RWPE1 (cell line): Measurements from ENCODE around the gene TFE3.
A peak's percentile ranks its signal among the peaks of the same experiment; 100 is the strongest.

Source experiments
- CTCF ChIA-PET: fragments of 350-600 bp; sonication (Branson Sonifier 250); formaldehyde crosslinking; extraction: SDS; loops from one replicate; lab custom pipeline; 2021; lab: Yijun Ruan, JAX
- POLR2A ChIA-PET: fragments of 400-600 bp; formaldehyde crosslinking; extraction: SDS; loops from one replicate; lab custom pipeline; 2020; ENCODE audit warnings: antibody characterized with exemption; ENCODE audit not compliant: low non-redundant PET; lab: Yijun Ruan, JAX
- DNase-seq: peaks from one replicate; pipeline ENCODE4 v3.0.0; 2012; ENCODE audit warnings: low spot score
- H3K27ac ChIP-seq: fragments of 450-650 bp; 2 replicates; pipeline ENCODE4 v1.5.1; 2017
- TF ChIP-seq, protein P1 (sequence below): fragments of 450-650 bp; conservative IDR thresholded peaks from 2 replicates; pipeline ENCODE4 v1.5.1; 2017; ENCODE audit warnings: low read depth, mild to moderate bottlenecking

Gene TFE3, protein sequence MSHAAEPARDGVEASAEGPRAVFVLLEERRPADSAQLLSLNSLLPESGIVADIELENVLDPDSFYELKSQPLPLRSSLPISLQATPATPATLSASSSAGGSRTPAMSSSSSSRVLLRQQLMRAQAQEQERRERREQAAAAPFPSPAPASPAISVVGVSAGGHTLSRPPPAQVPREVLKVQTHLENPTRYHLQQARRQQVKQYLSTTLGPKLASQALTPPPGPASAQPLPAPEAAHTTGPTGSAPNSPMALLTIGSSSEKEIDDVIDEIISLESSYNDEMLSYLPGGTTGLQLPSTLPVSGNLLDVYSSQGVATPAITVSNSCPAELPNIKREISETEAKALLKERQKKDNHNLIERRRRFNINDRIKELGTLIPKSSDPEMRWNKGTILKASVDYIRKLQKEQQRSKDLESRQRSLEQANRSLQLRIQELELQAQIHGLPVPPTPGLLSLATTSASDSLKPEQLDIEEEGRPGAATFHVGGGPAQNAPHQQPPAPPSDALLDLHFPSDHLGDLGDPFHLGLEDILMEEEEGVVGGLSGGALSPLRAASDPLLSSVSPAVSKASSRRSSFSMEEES

DNA sequence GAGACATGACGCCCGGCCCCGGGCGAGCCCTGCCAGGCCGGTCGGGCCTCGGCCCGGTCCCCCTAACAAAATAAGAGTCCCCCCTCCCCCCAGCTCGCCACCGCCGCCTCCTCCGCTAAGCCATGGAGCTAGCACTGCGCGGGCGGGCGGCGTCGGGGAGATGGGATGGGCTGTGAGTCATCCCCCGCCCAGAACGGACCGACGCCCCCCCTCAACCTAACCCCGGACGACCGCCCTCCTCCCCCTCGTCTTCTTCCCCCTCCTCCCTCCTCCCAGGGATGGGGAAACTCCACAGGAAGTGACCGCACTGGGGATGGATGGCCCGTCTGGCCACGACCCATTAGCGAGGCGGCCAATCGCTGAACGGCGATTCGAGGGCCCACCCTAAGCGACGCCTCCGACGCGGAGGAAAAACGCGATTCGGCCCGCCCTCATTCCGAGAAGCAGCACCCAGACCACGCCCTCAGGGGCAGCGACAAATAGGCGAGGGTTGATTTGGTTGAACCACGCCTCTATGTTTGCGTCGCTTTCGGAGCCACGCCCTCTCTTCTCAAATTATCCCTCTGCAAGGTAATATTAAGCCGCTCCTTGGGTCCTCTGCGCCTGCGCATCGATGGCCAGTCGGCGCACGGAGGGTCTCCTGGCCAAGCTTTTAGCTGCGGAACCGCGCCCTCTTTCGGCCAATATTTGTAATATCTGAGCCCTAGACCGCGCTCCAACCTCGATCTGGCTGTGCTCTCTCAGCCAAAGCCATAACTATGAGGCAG lies at the start of gene TFE3:
TFE3 (minus strand) TSS at position 138 of the 767 bp plus-strand sequence; CDS start at position 7, 131 bp downstream.
- CTCF ChIA-PET: interaction anchor here (0.6 to 1.6 kb wide), 4 partner anchors 16 to 306 kb away, joined by 3 to 6 read pairs (median 6); partner anchors contain the start of gene KCND1
- H3K27ac ChIP-seq: peak within 1 kb of the TSS; percentile 91
- DNase-seq: peak; percentile 96
- POLR2A ChIA-PET: interaction anchor here (0.5 kb wide), 1 partner anchor 102 kb away, joined by 7 read pairs; no protein-coding TSS in a partner anchor
- TF ChIP-seq, protein P1, sequence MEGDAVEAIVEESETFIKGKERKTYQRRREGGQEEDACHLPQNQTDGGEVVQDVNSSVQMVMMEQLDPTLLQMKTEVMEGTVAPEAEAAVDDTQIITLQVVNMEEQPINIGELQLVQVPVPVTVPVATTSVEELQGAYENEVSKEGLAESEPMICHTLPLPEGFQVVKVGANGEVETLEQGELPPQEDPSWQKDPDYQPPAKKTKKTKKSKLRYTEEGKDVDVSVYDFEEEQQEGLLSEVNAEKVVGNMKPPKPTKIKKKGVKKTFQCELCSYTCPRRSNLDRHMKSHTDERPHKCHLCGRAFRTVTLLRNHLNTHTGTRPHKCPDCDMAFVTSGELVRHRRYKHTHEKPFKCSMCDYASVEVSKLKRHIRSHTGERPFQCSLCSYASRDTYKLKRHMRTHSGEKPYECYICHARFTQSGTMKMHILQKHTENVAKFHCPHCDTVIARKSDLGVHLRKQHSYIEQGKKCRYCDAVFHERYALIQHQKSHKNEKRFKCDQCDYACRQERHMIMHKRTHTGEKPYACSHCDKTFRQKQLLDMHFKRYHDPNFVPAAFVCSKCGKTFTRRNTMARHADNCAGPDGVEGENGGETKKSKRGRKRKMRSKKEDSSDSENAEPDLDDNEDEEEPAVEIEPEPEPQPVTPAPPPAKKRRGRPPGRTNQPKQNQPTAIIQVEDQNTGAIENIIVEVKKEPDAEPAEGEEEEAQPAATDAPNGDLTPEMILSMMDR: peak; percentile 52

DNA sequence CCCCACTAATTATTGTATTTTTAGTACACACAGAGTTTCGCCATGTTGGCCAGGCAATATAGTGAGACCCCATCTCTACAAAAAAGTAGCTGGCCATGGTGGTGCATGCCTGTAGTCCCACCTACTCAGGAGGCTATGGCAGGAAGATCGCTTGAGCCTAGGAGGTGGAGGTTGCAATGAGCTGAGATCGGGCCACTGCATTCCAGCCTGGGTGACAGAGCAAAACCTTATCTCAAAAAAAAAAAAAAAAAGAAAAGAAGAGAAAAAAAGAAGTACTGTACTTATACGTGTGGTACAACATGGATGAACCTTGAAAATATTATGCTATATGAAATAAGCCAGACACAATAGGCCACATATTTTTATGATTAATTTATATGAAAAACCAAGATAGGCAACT lies 46.4 kb upstream of the TFE3 start:
- DNase-seq: no peak
- no peak overlapping the region for H3K27ac ChIP-seq
- POLR2A ChIA-PET: no interaction called here
- TF ChIP-seq, protein P1: no peak
- CTCF ChIA-PET: no interaction called here

DNA sequence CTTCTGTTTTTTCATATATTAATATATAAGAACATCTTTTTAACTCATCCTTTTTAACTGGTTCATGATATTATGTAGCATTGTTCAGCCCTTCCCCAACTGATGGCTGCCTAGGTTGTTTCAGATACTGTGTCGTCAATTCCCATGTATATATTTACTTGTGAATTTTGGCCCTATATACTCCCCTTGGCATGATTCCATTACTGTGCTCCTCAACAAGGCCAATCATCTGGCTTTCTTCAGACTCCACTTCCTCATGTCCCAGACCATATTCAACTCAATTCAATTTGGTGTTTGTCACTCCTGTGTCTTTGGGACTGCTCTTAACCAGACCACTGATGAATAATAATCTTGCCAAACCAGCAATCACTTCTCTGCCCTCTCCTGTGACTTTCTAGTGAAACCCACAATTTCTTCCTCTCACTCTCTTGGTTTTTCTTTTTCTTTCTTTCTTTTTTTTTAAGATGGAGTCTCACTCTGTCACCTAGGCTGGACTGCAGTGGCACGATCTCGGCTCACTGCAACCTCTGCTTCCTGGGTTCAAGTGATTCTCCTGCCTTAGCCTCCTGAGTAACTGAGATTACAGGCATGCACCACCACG lies 39.2 kb upstream of the TFE3 start:
- TF ChIP-seq, protein P1: no peak
- CTCF ChIA-PET: no interaction called here
- no peak overlapping the region for H3K27ac ChIP-seq
- POLR2A ChIA-PET: interaction anchor here (0.6 kb wide), 1 partner anchor 287 kb away, joined by 7 read pairs; no protein-coding TSS in a partner anchor
- DNase-seq: no peak

DNA sequence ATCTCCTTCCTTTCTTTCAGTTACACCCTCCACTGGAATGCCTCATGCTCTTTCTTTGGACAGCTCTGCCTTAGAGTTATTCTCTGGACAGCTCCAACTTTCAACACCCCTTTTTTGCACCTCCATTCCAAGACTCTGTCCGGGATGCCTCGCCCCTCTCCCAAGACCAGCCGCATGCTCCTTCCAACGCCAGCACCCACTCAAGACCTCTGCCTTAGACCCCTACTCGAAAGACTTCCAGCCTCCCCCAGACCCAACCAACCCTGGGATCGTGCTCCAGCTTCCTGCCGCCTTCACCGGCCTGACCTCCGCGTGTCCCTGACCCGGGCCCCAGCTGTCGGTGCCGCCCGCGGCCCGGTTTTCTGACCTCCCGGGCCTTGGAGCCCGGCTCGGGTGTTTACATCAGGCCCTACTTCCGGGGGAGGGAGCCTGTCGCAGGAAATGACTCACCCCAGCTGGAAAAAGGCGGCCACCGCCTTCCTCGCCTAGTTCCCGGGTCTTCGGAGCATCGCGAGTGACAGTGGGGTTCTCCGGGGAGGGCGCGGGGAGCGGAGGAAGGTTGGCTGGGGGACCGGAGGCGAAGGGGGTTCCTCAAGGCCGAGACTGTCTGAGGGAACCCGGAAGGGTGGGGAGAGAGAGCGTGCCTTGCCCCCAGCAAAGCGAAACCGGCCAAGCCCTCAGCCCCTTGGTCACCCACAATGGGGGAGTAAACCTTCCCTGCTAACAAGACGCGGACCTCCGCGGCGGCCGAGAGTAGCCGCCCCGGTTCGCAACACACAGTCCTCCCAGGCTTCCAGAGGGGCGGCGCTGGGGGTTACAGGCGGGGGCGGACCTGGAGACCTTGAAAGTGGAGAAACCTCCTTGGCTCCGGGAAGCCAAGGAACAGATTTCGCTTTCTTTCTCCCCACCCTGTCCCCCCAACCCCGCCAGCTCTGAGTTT lies 36.6 kb upstream of the TFE3 start, which contains the start of gene WDR45:
WDR45 (minus strand) TSS at position 399 of the 940 bp plus-strand sequence. CDS start 1,792 bp downstream, outside the sequence.
- TF ChIP-seq, protein P1: no peak
- DNase-seq: peak; percentile 74
- CTCF ChIA-PET: interaction anchor here (0.6 kb wide), 1 partner anchor 47 kb away, joined by 4 read pairs; no protein-coding TSS in a partner anchor
- H3K27ac ChIP-seq: peak within 1 kb of the TSS; percentile 87
- POLR2A ChIA-PET: interaction anchor here (0.5 kb wide), 1 partner anchor 40 kb away, joined by 3 read pairs; no protein-coding TSS in a partner anchor

DNA sequence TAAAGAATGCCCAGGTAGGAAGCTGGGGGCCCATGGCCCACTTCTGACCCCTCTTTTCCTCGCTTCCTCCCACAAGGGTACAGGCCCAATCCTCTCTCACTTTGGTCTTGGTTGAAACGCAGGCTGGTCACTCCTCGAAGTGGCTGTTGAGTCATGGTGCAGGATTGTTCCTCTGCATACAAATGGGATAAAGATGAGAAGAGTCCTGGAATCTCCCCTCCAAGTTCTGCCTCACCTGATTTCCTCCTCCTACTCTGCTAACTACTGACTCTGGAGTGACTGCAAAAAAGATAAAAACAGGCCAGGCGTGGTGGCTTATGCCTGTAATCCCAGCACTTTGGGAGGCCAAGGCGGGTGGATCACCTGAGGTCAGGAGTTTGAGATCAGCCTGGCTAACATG lies 34.8 kb upstream of the TFE3 start:
- peak overlapping the region; percentile 87 for H3K27ac ChIP-seq
- CTCF ChIA-PET: no interaction called here
- TF ChIP-seq, protein P1: no peak
- POLR2A ChIA-PET: no interaction called here
- no peak for DNase-seq
